HG03520 (cell line): ENCODE data around the gene ADK.

Experiments used
- ATAC-seq: cut with Tn5 transposase; IDR thresholded peaks from one replicate; pipeline ENCODE4 v1.9.1; 2021; ENCODE audit warnings: mild to moderate bottlenecking, moderate library complexity; ENCODE audit not compliant: unreplicated experiment

The ADK gene

GRCh38 chr10:74231375-74231774 is 80.4 kb downstream of the ADK start:
- ATAC-seq = no peak

- no peak for ATAC-seq
Observed at GRCh38 chr10:74233281-74233680, 82.3 kb downstream of the ADK start.

- ATAC-seq = no peak
Observed at GRCh38 chr10:74234569-74234968, 83.5 kb downstream of the ADK start.

GRCh38 chr10:74238031-74238431 is 87.0 kb downstream of the ADK start:
- ATAC-seq = no peak

- ATAC-seq = no peak
Observed at GRCh38 chr10:74238516-74238915, 87.5 kb downstream of the ADK start.

- no peak for ATAC-seq
Observed at GRCh38 chr10:74243067-74243466, 92.0 kb downstream of the ADK start.

- no peak for ATAC-seq
Observed at GRCh38 chr10:74244097-74244685, 93.2 kb downstream of the ADK start.

GRCh38 chr10:74244807-74245206 is 93.8 kb downstream of the ADK start:
- ATAC-seq = no peak

GRCh38 chr10:74246495-74246894 is 95.5 kb downstream of the ADK start:
- ATAC-seq = no peak

- no peak for ATAC-seq
Observed at GRCh38 chr10:74249865-74250264, 98.8 kb downstream of the ADK start.

- no peak for ATAC-seq
Observed at GRCh38 chr10:74255214-74255613, 104.2 kb downstream of the ADK start.

GRCh38 chr10:74255888-74256357 is 104.9 kb downstream of the ADK start:
- no peak for ATAC-seq

GRCh38 chr10:74262856-74263255 is 111.8 kb downstream of the ADK start:
- no peak for ATAC-seq

GRCh38 chr10:74263996-74264395 is 113.0 kb downstream of the ADK start:
- ATAC-seq = no peak

GRCh38 chr10:74272288-74272687 is 121.3 kb downstream of the ADK start:
- no peak for ATAC-seq

- no peak for ATAC-seq
Observed at GRCh38 chr10:74275755-74276290, 124.8 kb downstream of the ADK start.

- ATAC-seq = no peak
Observed at GRCh38 chr10:74276416-74276815, 125.4 kb downstream of the ADK start.

GRCh38 chr10:74282151-74282847 is 131.3 kb downstream of the ADK start:
- no peak for ATAC-seq

- ATAC-seq = no peak
Observed at GRCh38 chr10:74282848-74283210, 131.8 kb downstream of the ADK start.

- ATAC-seq = no peak
Observed at GRCh38 chr10:74289188-74289587, 138.2 kb downstream of the ADK start.

- ATAC-seq = no peak
Observed at GRCh38 chr10:74289951-74290350, 138.9 kb downstream of the ADK start.

- no peak for ATAC-seq
Observed at GRCh38 chr10:74290708-74291107, 139.7 kb downstream of the ADK start.
